Fibroblast of skin of left biceps (primary cell): ENCODE results near the gene RILP.
"Not testable (repeated sequence)": the region's sequence is repeated elsewhere in the genome, so short reads cannot be mapped to it uniquely, and the experiment has no call there.

Experiments
- DNase-seq, 2 experiments: peaks; one replicate each; pipeline ENCODE4 v3.0.0-alpha.2; 2013; ENCODE audit warnings: low read depth in 2 of 2

RILP gene

GRCh38 chr17:1649844-1650501 is at the start of gene RILP:
RILP (minus strand) TSS chr17:1649866; CDS start chr17:1649804, 62 bp downstream.
- DNase-seq: no peak

- no peak for DNase-seq
Measured at GRCh38 chr17:1697681-1698080, 48.0 kb upstream of the RILP start.

- DNase-seq: no peak
Measured at GRCh38 chr17:1695365-1695764, 45.7 kb upstream of the RILP start.

- DNase-seq: no peak
Measured at GRCh38 chr17:1693339-1693738, 43.7 kb upstream of the RILP start.

GRCh38 chr17:1690544-1691221 is 41.0 kb upstream of the RILP start:
- DNase-seq: no peak

GRCh38 chr17:1688405-1688804 is 38.7 kb upstream of the RILP start:
- not testable (repeated sequence) for DNase-seq

GRCh38 chr17:1686086-1686485 is 36.4 kb upstream of the RILP start:
- DNase-seq: no peak

GRCh38 chr17:1684378-1685189 is 34.9 kb upstream of the RILP start, which contains the start of gene PRPF8:
PRPF8 (minus strand) TSS chr17:1684867; CDS start chr17:1684571, 296 bp downstream.
- peak; percentile 89 to 92 for DNase-seq

GRCh38 chr17:1683459-1683858 is 33.8 kb upstream of the RILP start:
- DNase-seq: no peak

- no peak for DNase-seq
Measured at GRCh38 chr17:1676401-1676800, 26.7 kb upstream of the RILP start.

GRCh38 chr17:1673041-1673785 is 23.5 kb upstream of the RILP start:
- DNase-seq: no peak

GRCh38 chr17:1663934-1664333 is 14.3 kb upstream of the RILP start:
- DNase-seq: not testable (repeated sequence)

- DNase-seq: no peak
Measured at GRCh38 chr17:1661045-1661444, 11.4 kb upstream of the RILP start.

- DNase-seq: no peak
Measured at GRCh38 chr17:1658100-1658499, 8.4 kb upstream of the RILP start.

GRCh38 chr17:1653735-1654134 is 4.1 kb upstream of the RILP start:
- DNase-seq: no peak

GRCh38 chr17:1652794-1653193 is 3.1 kb upstream of the RILP start:
- DNase-seq: not testable (repeated sequence)

GRCh38 chr17:1651559-1651844 is 1.8 kb upstream of the RILP start:
- no peak for DNase-seq

GRCh38 chr17:1650731-1651558 is 1.3 kb upstream of the RILP start:
- DNase-seq: no peak

- peak; percentile 80 to 82 for DNase-seq
Measured at GRCh38 chr17:1648963-1649843, 463 bp downstream of the RILP start.
